Hepatocyte (in vitro differentiated cells): Measurements from ENCODE around the gene GADD45GIP1.

ENCODE experiments used
- CTCF ChIP-seq: fragments of 200-600 bp; sonication (generic); IDR thresholded peaks from 2 replicates; pipeline ENCODE4 v1.5.1; 2016; ENCODE audit warnings: antibody characterized with exemption, mild to moderate bottlenecking; ENCODE audit not compliant: poor library complexity
- EZH2 ChIP-seq: fragments of 200-600 bp; sonication (generic); IDR thresholded peaks from 2 replicates; pipeline ENCODE4 v1.6.1; 2016; ENCODE audit warnings: antibody characterized with exemption, mild to moderate bottlenecking, borderline replicate concordance
- EZH2phosphoT487 ChIP-seq: fragments of 200-600 bp; sonication (generic); IDR thresholded peaks from one replicate; pipeline ENCODE4 v1.6.1; 2018; ENCODE audit warnings: antibody characterized with exemption, mild to moderate bottlenecking, low read depth, moderate library complexity; ENCODE audit not compliant: unreplicated experiment, severe bottlenecking

- TF ChIP-seq CTCF = no peak
- no peak for TF ChIP-seq EZH2
- TF ChIP-seq EZH2phosphoT487 = no peak
These were observed 38.8 kb downstream of the GADD45GIP1 start for GRCh38 chr19:12918253-12918652.
